Sigmoid colon (tissue), 4 donors: ENCODE measurements around the gene FAM229B.

Source experiments
- CTCF ChIP-seq, 4 experiments: fragments of 450-650 bp in 3 of 4; fragments of 200-600 bp in 1 of 4; IDR thresholded peaks; one replicate each; pipeline ENCODE4 v1.5.1; 2016 to 2019; ENCODE audit warnings: antibody characterized with exemption in 4 of 4, mild to moderate bottlenecking in 3 of 4, moderate library complexity in 2 of 4
- POLR2AphosphoS5 ChIP-seq, 4 donors: sonication (generic); formaldehyde crosslinking; IDR thresholded peaks; one replicate each; pipeline ENCODE4 v1.6.1; 2017; ENCODE audit warnings: antibody characterized with exemption in 4 of 4

GRCh38 chr6:112150363-112150762 is 63.0 kb downstream of the FAM229B start:
- TF ChIP-seq CTCF (IDR thresholded peaks at IDR 0.05) (no peak), POLR2AphosphoS5 (IDR thresholded peaks at IDR 0.05) (peak in 2 of 4 donors; percentile 12 to 38)
